Measurements from ENCODE around the gene TRIM42. TPM values are rescaled to one million over a fixed set of nuclear protein-coding genes. Genes with fewer than 3 reads are reported as not detected.

TRIM42 gene
- total and polyA plus RNA-seq, 2 of the 8 experiments (the other 6 are each of a cell fraction or from before 2014, with no cell fraction given) = not detected

GRCh38 chr3:140715035-140715434, 37.2 kb downstream of the TRIM42 start:
- no peaks in the 10 kb centered on the region for H3K79me2 ChIP-seq (ENCODE audit: control insufficient read depth in 1 of 2, insufficient read depth in 2 of 2, low read length in 2 of 2)
- H4K91ac ChIP-seq (replicated peaks; ENCODE audit: insufficient read length, low read length) = no peak overlapping the region
- ChIA-PET POLR2A (ENCODE audit: partially characterized antibody) (no interaction called here), CTCF (ENCODE audit: partially characterized antibody) (no interaction called here)
- no peak overlapping the region for H2BK120ac ChIP-seq (replicated peaks; ENCODE audit: low read depth, low read length)
- H3K36me3 ChIP-seq (ENCODE audit: control insufficient read depth in 2 of 4, insufficient read depth in 4 of 4, low read length in 3 of 4) = no peaks in the 10 kb centered on the region
- H3K56ac ChIP-seq (replicated peaks; ENCODE audit: insufficient read length, low read depth, low read length) = no peak overlapping the region
- H3K4me3 ChIP-seq (ENCODE audit: extremely low read depth in 1 of 4, insufficient read depth in 2 of 4, low read depth in 3 of 4, low read length in 4 of 4) = no peak overlapping the region
- H3K9ac ChIP-seq (replicated peaks in 1 of 4; ENCODE audit: extremely low read depth in 1 of 4, low read depth in 3 of 4, low read length in 3 of 4) = no peak overlapping the region
- no peak overlapping the region for H3K27ac ChIP-seq (ENCODE audit: low read depth, low read length)
- WGBS, 2 experiments (ENCODE audit: extremely low coverage in 1 of 2, insufficient coverage in 1 of 2, insufficient read length in 1 of 2, insufficient replicate concordance in 2 of 2, low coverage in 1 of 2, low lambda C conversion rate in 2 of 2, missing lambda C conversion rate in 1 of 2) = 86% methylated on average over 10 of the region's 10 CpGs; no CpG with 5 or more reads in 1 of the 2 experiments
- no peak overlapping the region for H2BK12ac ChIP-seq (ENCODE audit: low read depth, low read length)
- FAIRE-seq (no peak), DNase-seq (ENCODE audit: low read depth in 1 of 2, low spot score in 2 of 2) (no peak)
- no peak overlapping the region for H2BK20ac ChIP-seq (ENCODE audit: low read length)
- no peak overlapping the region for H4K8ac ChIP-seq (ENCODE audit: extremely low read depth, insufficient read depth, low read length)
- H2BK5ac ChIP-seq (ENCODE audit: low read depth, low read length) = no peak overlapping the region
- H4K20me1 ChIP-seq (replicated peaks in 1 of 2; ENCODE audit: control insufficient read depth in 1 of 2, insufficient read depth in 2 of 2, low read length in 2 of 2) = no peaks in the 10 kb centered on the region
- no peak overlapping the region for H3K18ac ChIP-seq (ENCODE audit: extremely low read depth, low read length)
- no peak overlapping the region for H2AFZ ChIP-seq (ENCODE audit: low read length)
- H3K23me2 ChIP-seq (ENCODE audit: low read depth, low read length) = no peaks in the 10 kb centered on the region
- H3K79me1 ChIP-seq (ENCODE audit: low read depth, low read length) = no peaks in the 10 kb centered on the region
- no peaks in the 10 kb centered on the region for H3K4me1 ChIP-seq (replicated peaks in 1 of 4; ENCODE audit: control insufficient read depth in 3 of 4, insufficient read depth in 4 of 4, low read length in 3 of 4)
- H4K5ac ChIP-seq (ENCODE audit: insufficient read length, low read depth, low read length) = no peak overlapping the region
- no peak overlapping the region for H3K4ac ChIP-seq (replicated peaks; ENCODE audit: insufficient read length, low read depth, low read length)
- H2AK5ac ChIP-seq (ENCODE audit: low read depth, low read length) = no peak overlapping the region
- no peak overlapping the region for H2BK15ac ChIP-seq (ENCODE audit: low read length)
- H3K14ac ChIP-seq (ENCODE audit: insufficient read length) = no peak overlapping the region
- no peaks in the 10 kb centered on the region for H3K9me3 ChIP-seq (ENCODE audit: insufficient read depth in 2 of 2, low read depth in 1 of 2, low read length in 1 of 2)
- H3K4me2 ChIP-seq (ENCODE audit: insufficient read depth in 1 of 2, low read depth in 2 of 2, low read length in 2 of 2) = no peak overlapping the region
- no peaks in the 10 kb centered on the region for H3K27me3 ChIP-seq (replicated peaks in 1 of 4; ENCODE audit: control insufficient read depth in 3 of 4, extremely low read depth in 1 of 4, insufficient read depth in 3 of 4, low read length in 3 of 4)
- H3K23ac ChIP-seq (ENCODE audit: insufficient read length) = no peak overlapping the region
- no peak for TF ChIP-seq SIX5 (IDR thresholded peaks at IDR 0.05; ENCODE audit: low read depth, low read length)
- TF ChIP-seq CBX8 (IDR thresholded peaks at IDR 0.05; ENCODE audit: borderline replicate concordance, low read depth, low read length) = no peak
- TF ChIP-seq CBX5 (IDR thresholded peaks at IDR 0.05; ENCODE audit: low read depth, low read length) = no peak
- no peak for TF ChIP-seq E2F6 (IDR thresholded peaks at IDR 0.05)
- no peak for TF ChIP-seq RFX5 (IDR thresholded peaks at IDR 0.05; ENCODE audit: borderline replicate concordance, low read depth, low read length)
- no peak for TF ChIP-seq SP4 (IDR thresholded peaks at IDR 0.05; ENCODE audit: low read length)
- no peak for TF ChIP-seq ATF2 (IDR thresholded peaks at IDR 0.05; ENCODE audit: low read length)
- TF ChIP-seq JUN (IDR thresholded peaks at IDR 0.05; ENCODE audit: low read depth, low read length) = no peak
- TF ChIP-seq TAF1 (IDR thresholded peaks at IDR 0.05; ENCODE audit: low read depth, low read length) = no peak
- no peak for TF ChIP-seq KDM4A (IDR thresholded peaks at IDR 0.05; ENCODE audit: low read depth, low read length, severe bottlenecking)
- TF ChIP-seq SP2 (IDR thresholded peaks at IDR 0.05; ENCODE audit: low read length) = no peak
- TF ChIP-seq MAFK (IDR thresholded peaks at IDR 0.05; ENCODE audit: low read depth, low read length) = no peak
- no peak for TF ChIP-seq BRCA1 (IDR thresholded peaks at IDR 0.05; ENCODE audit: low read depth, low read length)
- no peak for TF ChIP-seq GABPA (IDR thresholded peaks at IDR 0.05; ENCODE audit: borderline replicate concordance, insufficient read depth, low read length)
